Dendritic cell treated with granulocyte-macrophage colony-stimulating factor and Interleukin-4, amounts not matched to agents 40 ng/mL and 50 ng/mL, for 4 days (primary cell): Measurements from ENCODE around the gene DNMBP.
"Not testable (repeated sequence)": the region's sequence is repeated elsewhere in the genome, so short reads cannot be mapped to it uniquely, and the experiment has no call there.

Experiments used
- H3K27ac Mint-ChIP-seq: one replicate; pipeline ENCODE4 v1.8.0; 2022; ENCODE audit warnings: mild to moderate bottlenecking, mixed read lengths
- H3K27me3 Mint-ChIP-seq: one replicate; pipeline ENCODE4 v1.8.0; 2022; ENCODE audit warnings: mild to moderate bottlenecking, mixed read lengths
- H3K36me3 Mint-ChIP-seq: one replicate; pipeline ENCODE4 v1.8.0; 2022; ENCODE audit warnings: low read depth, mixed read lengths
- H3K4me1 Mint-ChIP-seq: one replicate; pipeline ENCODE4 v1.8.0; 2022; ENCODE audit warnings: low read depth, mixed read lengths
- H3K4me3 Mint-ChIP-seq: one replicate; pipeline ENCODE4 v1.8.0; 2022; ENCODE audit warnings: mild to moderate bottlenecking, moderate library complexity, mixed read lengths
- H3K9me3 Mint-ChIP-seq: one replicate; pipeline ENCODE4 v1.8.0; 2022; ENCODE audit warnings: mixed read lengths
- intact Hi-C: fragments of 100-400 bp; cut with micrococcal nuclease; formaldehyde crosslinking; loops from one replicate; pipeline ENCODE4 v1.15.0; 2022

DNMBP gene

DNA sequence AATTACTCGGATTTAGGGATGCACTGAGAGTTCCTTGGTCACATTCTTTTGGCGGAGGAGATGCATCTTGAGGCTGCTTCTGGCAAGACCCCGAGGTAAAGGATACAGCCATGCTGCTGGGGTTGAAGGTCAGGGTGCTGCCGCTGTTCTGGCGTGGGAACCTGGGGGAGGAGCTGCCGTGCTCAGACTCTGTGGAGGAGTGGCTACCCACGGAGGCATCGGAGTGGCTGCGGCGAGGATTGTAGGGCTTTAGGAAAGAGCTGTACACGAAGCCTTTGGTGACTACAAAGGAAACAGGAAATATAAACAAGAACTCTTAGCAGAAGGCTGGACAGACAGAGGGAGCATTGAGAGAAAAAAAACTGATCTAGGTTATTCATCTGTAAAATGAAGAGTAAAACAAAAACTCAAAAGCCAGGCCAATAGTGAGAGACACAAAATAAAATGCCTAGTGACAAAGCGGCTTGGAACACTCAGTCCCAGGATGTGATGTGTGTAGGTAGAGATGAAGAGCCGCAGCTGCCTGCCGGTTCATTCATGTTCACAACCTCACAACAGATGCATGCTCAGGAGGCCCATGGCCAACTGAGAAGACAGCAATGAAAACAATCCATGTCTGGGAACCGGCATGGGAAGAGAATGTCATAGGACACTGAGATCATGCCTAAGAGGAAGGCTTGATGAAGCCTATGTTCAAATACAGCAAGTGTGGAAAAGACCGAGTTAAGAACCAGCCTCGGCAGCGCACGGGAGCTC lies 129.5 kb downstream of the DNMBP start:
- H3K27ac Mint-ChIP-seq, result no peak overlapping the region

GRCh38 chr10:99875473-99875872 lies 134.3 kb downstream of the DNMBP start:
- Mint-ChIP-seq H3K9me3 (no peaks in the 10 kb centered on the region), H3K4me3 (no peak overlapping the region), H3K27ac (no peak overlapping the region), H3K4me1 (peaks cover under 1% of the 10 kb centered on the region), H3K36me3 (peaks cover 58% of the 10 kb centered on the region), H3K27me3 (peaks cover 4% of the 10 kb centered on the region)
- intact Hi-C loops, result no loop called here

More for the DNA sequence above, 129.5 kb downstream of the DNMBP start:
- intact Hi-C loops, result no loop called here
- no peaks in the 10 kb centered on the region for H3K27me3 Mint-ChIP-seq
- H3K36me3 Mint-ChIP-seq, result peaks cover 93% of the 10 kb centered on the region
- H3K4me1 Mint-ChIP-seq, result no peaks in the 10 kb centered on the region
- no peak overlapping the region for H3K4me3 Mint-ChIP-seq
- no peaks in the 10 kb centered on the region for H3K9me3 Mint-ChIP-seq

GRCh38 chr10:99874341-99875085 lies 135.2 kb downstream of the DNMBP start:
- intact Hi-C loops, result no loop called here
- no peak overlapping the region for H3K27ac Mint-ChIP-seq
- H3K9me3 Mint-ChIP-seq, result no peaks in the 10 kb centered on the region
- peaks cover 10% of the 10 kb centered on the region for H3K4me1 Mint-ChIP-seq
- peaks cover 49% of the 10 kb centered on the region for H3K36me3 Mint-ChIP-seq
- no peak overlapping the region for H3K4me3 Mint-ChIP-seq
- peaks cover 12% of the 10 kb centered on the region for H3K27me3 Mint-ChIP-seq

GRCh38 chr10:99873846-99874245 lies 135.9 kb downstream of the DNMBP start:
- intact Hi-C loops, result no loop called here
- Mint-ChIP-seq H3K27ac (no peak overlapping the region), H3K36me3 (peaks cover 42% of the 10 kb centered on the region), H3K4me1 (peaks cover 11% of the 10 kb centered on the region), H3K4me3 (no peak overlapping the region), H3K27me3 (peaks cover 19% of the 10 kb centered on the region), H3K9me3 (no peaks in the 10 kb centered on the region)

- H3K27ac Mint-ChIP-seq, result no peak overlapping the region
- intact Hi-C loops, result no loop called here
- no peak overlapping the region for H3K4me3 Mint-ChIP-seq
- H3K9me3 Mint-ChIP-seq, result no peaks in the 10 kb centered on the region
- peaks cover 29% of the 10 kb centered on the region for H3K36me3 Mint-ChIP-seq
- peaks cover 26% of the 10 kb centered on the region for H3K27me3 Mint-ChIP-seq
- H3K4me1 Mint-ChIP-seq, result peaks cover 11% of the 10 kb centered on the region
These were observed 137.2 kb downstream of the DNMBP start for GRCh38 chr10:99872367-99873162.

DNA sequence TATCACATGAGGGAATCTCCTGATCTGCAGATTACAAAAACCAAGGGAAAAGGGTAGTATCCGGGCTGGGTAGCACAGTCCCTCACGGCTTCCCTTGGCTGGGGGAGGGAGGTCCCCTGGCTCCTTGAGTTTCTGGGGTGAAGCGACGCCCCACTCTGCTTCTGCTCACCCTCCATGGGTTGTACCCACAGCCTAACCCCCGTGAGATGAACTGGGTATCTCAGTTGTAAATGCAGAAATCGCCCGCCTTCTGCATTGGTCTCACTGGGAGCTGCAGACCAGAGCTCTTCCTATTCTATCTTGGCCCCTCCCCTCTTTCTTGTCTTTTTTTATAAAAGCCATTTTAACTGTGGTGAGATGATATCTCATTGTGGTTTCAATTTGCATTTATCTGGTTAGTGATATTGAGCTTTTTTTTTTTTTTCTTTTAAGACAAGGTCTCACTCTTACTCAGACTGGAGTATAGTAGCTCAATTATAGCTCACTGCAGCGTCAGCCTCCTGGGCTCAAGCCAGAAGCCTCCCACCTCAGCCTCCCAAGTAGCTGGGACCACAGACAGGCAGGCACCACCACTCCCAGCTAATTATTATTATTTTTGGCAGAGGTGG lies 139.5 kb downstream of the DNMBP start:
- peaks cover 45% of the 10 kb centered on the region for H3K27me3 Mint-ChIP-seq
- peaks cover 6% of the 10 kb centered on the region for H3K36me3 Mint-ChIP-seq
- H3K4me3 Mint-ChIP-seq, result peak overlapping the region; percentile 45
- H3K4me1 Mint-ChIP-seq, result peaks cover 11% of the 10 kb centered on the region
- H3K9me3 Mint-ChIP-seq, result peaks cover 13% of the 10 kb centered on the region
- intact Hi-C loops, result no loop called here
- no peak overlapping the region for H3K27ac Mint-ChIP-seq

- Mint-ChIP-seq H3K27me3 (peaks cover 50% of the 10 kb centered on the region), H3K4me1 (peaks cover 11% of the 10 kb centered on the region), H3K9me3 (peaks cover 13% of the 10 kb centered on the region), H3K27ac (no peak overlapping the region), H3K36me3 (no peaks in the 10 kb centered on the region), H3K4me3 (no peak overlapping the region)
- intact Hi-C loops, result no loop called here
These were observed 140.1 kb downstream of the DNMBP start for GRCh38 chr10:99869581-99870122.

DNA sequence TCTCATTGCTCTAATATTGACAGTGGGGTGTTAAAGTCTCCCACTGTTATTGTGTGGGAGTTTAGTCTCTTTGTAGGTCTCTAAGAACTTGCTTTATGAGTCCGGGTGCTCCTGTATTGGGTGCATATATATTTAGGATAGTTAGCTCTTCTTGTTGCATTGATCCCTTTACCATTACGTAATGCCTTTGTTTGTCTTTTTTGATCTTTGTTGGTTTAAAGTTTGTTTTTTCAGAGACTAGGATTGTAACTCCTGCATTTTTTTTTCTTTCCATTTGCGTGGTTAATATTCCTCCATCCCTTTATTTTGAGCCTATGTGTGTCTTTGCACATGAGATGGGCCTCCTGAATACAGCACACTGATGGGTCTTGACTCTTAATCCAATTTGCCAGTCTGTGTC lies 142.5 kb downstream of the DNMBP start:
- H3K4me3 Mint-ChIP-seq, intact Hi-C loops, H3K27ac Mint-ChIP-seq, H3K36me3 Mint-ChIP-seq: not testable (repeated sequence)
- H3K4me1 Mint-ChIP-seq, result peaks cover 11% of the 10 kb centered on the region
- H3K27me3 Mint-ChIP-seq, result peaks cover 64% of the 10 kb centered on the region
- H3K9me3 Mint-ChIP-seq, result peaks cover 13% of the 10 kb centered on the region

DNA sequence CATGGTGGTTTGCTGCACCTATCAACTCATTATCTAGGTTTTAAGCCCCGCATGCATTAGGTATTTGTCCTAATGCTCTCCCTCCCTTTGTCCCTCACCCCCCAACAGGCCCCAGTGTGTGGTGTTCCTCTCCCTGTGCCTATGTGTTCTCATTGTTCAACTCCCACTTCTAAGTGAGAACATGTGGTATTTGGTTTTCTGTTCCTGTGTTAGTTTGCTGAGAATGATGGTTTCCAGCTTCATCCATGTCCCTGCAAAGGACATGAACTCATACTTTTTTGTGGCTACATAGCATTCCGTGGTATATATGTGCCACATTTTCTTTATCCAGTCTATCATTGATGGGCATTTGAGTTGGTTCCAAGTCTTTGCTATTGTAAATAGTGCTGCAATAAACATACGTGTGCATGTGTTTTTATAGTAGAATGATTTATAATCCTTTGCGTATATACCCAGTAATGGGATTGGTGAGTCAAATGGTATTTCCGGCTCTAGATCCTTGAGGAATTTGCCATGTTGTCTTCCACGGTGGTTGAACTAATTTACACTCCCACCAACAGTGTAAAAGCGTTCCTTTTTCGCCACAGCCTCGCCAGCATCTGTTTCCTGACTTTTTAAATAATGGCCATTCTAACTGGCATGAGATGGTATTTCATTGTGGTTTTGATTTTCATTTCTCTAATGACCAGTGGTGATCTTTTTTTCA lies 146.1 kb downstream of the DNMBP start:
- Mint-ChIP-seq H3K9me3 (peaks cover 13% of the 10 kb centered on the region), H3K27me3 (peaks cover 48% of the 10 kb centered on the region)
- H3K27ac Mint-ChIP-seq, H3K4me1 Mint-ChIP-seq, intact Hi-C loops, H3K4me3 Mint-ChIP-seq, H3K36me3 Mint-ChIP-seq: not testable (repeated sequence)

GRCh38 chr10:99860466-99860865 lies 149.3 kb downstream of the DNMBP start:
- Mint-ChIP-seq H3K4me1 (no peaks in the 10 kb centered on the region), H3K9me3 (no peaks in the 10 kb centered on the region), H3K4me3 (no peak overlapping the region), H3K27me3 (peaks cover 25% of the 10 kb centered on the region), H3K27ac (no peak overlapping the region), H3K36me3 (no peaks in the 10 kb centered on the region)
- intact Hi-C loops, result no loop called here

GRCh38 chr10:99859585-99859984 lies 150.2 kb downstream of the DNMBP start:
- no peaks in the 10 kb centered on the region for H3K4me1 Mint-ChIP-seq
- no peaks in the 10 kb centered on the region for H3K36me3 Mint-ChIP-seq
- H3K27me3 Mint-ChIP-seq, result peaks cover 18% of the 10 kb centered on the region
- H3K4me3 Mint-ChIP-seq, result no peak overlapping the region
- intact Hi-C loops, result no loop called here
- H3K9me3 Mint-ChIP-seq, result no peaks in the 10 kb centered on the region
- H3K27ac Mint-ChIP-seq, result no peak overlapping the region

DNA sequence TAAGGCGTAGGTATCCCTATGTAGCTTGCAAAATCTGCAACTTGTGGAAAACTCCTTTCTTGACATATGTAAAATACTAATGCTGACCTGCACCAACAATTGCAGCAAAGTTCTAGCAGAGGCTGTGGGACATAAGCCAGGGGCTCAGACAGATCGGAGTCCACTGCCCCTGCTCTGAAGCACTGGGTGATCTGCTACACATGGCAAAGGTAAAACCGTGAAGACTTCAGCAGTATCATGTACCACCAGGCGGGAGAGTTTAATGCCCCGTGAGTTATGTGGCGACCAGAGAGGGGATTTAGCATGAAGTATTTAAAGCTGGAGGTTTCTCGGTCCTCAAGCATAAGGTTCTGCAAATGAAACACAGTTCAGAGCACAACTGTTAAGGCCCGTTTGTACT lies 150.9 kb downstream of the DNMBP start:
- Mint-ChIP-seq H3K9me3 (no peaks in the 10 kb centered on the region), H3K36me3 (no peaks in the 10 kb centered on the region), H3K4me1 (no peaks in the 10 kb centered on the region), H3K27me3 (peaks cover 11% of the 10 kb centered on the region), H3K27ac (no peak overlapping the region), H3K4me3 (no peak overlapping the region)
- intact Hi-C loops, result no loop called here

GRCh38 chr10:99855479-99856071 lies 154.2 kb downstream of the DNMBP start:
- H3K9me3 Mint-ChIP-seq, result no peaks in the 10 kb centered on the region
- no peaks in the 10 kb centered on the region for H3K36me3 Mint-ChIP-seq
- no peak overlapping the region for H3K27ac Mint-ChIP-seq
- intact Hi-C loops, result no loop called here
- H3K4me1 Mint-ChIP-seq, result no peaks in the 10 kb centered on the region
- no peak overlapping the region for H3K4me3 Mint-ChIP-seq
- H3K27me3 Mint-ChIP-seq, result peaks cover 2% of the 10 kb centered on the region
